GM18508 (cell line): Measurements from ENCODE around the gene THSD4.
"Not testable (repeated sequence)": the region's sequence is repeated elsewhere in the genome, so short reads cannot be mapped to it uniquely, and the experiment has no call there.

Experiments
- ATAC-seq: cut with Tn5 transposase; IDR thresholded peaks from one replicate; pipeline ENCODE4 v1.9.1; 2021; ENCODE audit warnings: moderate number of reproducible peaks; ENCODE audit not compliant: insufficient read depth, unreplicated experiment

THSD4 gene

DNA sequence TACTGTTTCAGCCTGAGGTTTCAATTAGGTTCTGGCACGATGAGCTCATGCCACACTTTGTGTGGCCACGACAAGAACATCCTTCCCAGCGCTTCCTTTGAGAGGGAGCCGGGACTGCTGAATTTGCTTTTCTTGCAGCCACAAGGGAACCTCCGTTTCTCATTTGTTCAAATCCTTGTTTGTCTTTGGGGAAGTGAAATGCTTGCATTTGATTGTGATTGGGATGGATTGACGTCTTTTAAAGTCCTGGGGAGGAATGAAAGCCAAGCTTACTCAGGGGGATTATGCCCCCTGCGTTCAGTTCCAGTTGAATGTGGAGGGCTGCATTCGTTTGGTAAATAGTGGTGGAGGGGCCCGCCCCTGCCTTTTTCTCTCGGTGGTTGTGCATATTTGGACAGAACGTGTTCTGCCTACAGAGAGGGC, 277.6 kb downstream of the THSD4 start:
- ATAC-seq, result no peak

DNA sequence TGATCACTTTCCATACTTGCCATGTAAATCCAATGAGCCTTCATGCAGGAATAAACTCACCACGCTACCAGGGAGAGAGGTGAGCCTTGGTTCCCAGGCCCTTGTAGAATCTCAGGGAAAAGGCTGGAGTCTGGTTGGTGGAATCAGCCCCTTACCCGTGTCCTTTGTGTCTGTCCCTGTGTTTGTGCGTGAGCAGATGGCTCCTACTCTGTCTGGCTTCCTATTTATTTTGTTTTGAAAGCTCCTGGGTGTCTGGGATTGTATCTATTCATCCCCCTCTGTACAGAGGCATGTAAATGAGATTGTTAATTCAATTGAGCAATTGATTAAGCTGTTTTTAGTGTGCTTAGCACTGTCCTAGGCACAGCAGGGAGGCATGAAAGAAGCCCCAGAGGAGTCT, 278.1 kb downstream of the THSD4 start:
- ATAC-seq, result no peak

DNA sequence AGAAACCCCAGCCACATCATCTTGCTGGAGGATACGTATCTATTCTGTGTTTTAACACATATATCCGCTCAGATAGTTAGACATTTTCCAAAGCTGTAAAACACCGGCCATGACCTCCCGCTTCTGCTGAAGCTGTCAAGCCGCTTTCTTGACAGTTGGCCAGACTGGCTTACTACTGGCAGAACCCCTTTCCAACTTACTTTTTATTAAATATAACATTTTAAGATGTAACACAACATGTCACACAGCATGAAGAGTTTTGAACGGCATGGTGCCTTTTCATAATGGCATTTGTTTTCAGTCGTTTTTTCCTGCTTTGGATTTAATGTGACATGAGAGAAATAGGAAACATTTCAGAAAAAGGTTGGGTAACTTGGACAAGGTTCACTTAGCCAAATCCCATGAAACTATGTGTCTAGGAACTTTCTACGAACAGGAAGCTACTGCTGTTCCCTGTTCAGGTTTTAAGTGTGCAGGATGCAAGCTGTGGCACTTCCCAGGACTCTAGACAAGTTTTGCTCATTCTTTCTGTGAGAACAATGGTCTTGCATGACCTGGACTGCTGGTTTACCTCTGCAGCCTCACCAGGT, 281.4 kb downstream of the THSD4 start:
- no peak for ATAC-seq

DNA sequence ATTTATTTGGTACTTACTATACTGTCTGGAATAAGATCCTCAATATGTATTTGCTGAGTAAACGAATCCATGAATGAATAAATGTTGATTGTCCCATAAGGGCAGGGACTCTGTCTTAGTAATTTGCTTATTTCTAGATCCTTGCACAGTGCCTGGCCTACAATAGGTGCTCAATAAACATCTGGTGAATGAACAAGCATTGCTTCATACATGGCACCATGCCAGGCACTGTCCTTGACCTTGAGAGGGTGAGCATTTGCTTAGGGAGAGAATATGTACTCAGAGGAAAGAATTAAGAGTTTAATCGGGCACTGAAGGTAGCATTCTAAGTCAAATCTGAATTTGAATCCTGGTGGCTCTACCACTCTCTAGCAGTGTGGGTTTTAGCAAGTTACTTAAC, 282.1 kb downstream of the THSD4 start:
- no peak for ATAC-seq

DNA sequence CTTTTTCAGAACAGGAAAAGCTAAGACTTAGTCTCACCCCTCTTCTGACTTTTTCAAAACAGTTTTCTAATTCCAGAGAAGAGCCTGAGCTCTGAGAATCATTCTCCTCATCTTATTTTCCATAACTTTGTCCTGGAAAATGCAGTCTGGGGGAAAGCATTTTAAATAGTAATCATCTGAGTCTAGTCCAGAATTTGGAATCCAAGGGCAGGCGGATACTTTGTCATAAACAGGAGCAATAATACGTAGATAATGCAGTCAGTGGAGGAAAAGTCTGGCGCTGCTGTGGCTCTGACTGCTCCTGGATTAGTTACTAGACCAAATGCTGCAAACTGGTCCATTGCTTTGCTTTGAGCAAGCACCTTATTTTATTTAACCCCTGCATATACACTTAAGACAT, 285.0 kb downstream of the THSD4 start:
- ATAC-seq, result no peak

DNA sequence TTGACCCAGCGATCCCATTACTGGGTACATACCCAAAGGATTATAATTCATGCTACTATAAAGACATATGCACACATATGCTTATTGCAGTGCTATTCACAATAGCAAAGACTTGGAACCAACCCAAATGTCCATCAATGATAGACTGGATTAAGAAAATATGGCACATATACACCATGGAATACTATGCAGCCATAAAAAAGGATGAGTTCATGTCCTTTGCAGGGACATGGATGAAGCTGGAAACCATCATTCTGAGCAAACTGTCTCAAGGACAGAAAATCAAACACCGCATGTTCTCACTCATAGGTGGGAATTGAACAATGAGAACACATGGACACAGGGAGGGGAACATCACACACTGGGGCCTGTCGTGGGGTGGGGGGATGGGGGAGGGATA, 286.5 kb downstream of the THSD4 start:
- ATAC-seq, result not testable (repeated sequence)

DNA sequence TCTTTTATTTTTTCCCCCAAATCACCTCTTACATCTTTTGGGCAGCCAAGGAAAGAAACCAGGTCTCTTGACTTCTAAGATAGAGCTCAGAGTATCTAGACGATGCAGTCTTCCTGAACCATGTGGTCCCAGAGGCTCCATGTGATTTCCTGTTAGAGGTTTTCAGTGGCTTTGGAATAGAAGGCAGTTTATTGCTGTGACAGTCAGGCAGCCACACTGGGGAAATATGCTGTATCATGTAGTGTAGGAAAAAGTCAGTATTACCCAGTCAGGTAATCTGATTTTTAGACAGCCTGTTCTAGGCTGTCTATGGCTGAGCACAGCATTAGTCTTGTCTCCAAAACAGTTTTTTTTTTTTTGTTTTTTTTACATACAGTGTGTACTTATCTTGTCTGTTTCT, 294.3 kb downstream of the THSD4 start:
- no peak for ATAC-seq

DNA sequence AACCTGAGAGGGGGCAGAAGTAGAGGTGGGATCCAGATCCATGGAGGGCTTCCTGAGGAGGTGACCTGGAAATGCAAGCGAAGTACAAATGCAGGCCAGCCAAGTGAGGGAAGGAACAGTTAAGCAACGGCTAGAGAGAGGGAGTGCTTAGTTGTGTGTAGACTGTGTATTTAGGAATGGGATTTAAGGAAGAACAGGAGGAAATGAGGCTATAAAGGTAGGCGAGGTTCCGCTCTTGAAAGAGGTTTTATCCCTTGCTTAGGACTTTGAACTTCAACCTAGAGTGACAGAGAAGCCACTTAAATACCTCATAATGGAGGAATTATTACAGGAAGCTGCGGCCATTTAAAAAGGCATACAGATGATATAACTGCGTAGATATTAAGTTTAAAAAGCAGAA, 295.1 kb downstream of the THSD4 start:
- no peak for ATAC-seq

DNA sequence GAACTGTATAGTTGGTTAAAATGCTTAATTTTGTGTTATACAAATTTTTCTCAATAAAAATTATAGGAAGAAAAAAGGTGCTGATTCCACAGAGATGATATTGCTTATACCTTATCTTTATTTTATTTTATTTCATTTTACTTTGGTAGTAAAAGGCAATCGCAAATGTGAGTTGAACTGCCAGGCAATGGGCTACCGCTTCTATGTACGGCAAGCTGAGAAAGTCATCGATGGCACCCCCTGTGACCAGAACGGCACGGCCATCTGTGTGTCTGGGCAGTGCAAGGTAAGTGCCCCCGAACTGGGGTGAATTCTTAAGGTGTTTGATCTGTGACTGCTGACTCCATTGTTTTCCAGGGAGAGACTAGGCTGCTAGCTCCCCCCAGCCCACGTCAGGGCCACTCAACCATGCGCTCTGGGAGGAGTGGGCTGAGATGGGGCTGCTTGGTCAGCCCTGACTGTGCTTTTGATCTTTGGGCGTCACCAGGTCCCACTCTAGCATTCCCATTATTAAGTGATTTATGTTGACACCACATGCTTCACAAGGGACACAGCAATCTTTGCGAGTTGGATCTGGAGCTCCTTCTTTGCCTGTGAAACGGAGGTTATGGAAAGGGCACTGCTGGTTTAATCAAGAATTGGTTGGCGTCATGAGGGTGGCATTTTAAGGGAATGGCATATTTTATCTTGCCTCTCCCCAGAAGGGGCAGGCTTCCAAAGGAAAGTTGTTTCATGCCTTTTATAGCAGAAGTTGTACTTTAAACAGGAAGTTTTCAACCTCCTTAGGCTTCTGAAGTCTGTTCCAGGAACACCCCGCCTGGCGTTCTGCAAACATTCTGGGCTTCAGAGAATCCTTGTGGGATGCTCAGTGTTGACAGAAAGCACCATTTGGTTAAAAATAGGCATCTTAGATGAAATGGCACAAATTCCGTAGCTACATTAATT, 296.5 kb downstream of the THSD4 start:
- no peak for ATAC-seq

DNA sequence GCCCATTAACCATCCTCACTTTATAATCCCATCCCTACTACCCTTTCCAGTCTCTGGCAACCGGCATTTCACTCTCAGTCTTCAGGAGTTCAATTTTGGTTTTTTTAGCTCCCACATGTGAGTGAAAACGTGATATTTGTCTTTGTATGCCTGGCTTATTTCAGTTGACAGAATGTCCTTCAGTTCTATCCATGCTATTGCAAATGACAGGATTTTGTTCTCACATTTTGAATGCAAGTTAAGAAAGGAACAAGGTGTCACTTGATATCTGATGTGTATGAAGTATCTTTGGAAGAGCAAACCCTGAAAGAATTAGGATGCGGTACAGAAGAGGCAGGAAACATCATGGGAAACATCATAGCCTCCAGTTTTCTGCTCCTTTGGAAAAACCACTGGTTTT, 298.1 kb downstream of the THSD4 start:
- ATAC-seq, result no peak

DNA sequence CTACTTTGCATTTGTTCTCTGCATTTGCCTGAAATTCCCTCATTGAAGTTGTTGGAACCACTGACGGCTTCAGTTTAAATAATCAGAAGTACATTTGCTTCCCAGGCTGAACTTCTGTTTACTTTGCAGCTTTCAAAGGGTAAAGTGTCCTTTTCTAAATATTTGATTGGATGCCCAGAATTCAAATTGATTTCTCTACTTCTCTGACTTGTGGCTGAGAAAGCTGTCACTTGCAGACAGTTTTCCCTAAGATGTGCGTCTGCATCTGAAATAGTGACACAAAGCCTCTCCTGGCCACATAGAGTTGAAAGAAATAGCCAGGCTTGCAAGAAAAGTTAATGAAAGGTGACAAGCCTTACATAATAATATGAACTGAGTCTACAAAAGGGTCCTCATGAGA, 299.6 kb downstream of the THSD4 start:
- ATAC-seq, result no peak

DNA sequence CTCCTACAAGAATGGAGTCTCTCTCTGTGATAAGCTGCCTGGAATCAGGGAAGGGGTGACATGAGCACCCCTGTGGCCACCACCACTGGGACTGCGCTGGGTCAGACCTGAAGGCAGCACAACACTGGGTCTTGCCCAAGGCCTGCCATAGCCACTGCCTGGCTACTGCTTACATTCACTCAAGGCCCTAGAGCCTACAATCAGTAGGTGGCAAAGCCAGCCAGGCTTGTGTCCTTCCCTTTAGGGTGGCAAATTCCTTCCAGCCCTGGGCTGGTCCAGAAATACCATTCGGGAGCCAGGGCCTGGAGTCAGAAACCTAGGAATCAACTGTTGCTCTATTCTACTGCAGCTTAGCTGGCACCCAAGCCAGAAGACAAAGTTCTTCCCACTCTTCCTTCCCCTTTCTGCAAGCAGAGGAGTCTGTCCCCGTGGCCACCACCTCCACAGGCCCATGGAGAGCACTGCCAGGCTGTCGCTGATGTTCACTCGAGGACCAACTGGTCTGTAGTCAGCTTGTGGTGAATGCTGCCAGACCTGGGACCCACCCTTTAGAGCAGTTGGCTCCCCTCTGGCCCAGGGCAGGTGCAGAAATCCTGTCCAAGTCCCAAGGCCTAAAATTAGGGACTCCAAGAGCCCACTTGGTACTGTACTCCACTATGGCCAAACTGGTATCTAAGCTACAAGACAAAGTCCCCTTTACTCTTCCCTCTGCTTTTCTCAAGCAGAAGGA, 307.4 kb downstream of the THSD4 start:
- no peak for ATAC-seq

DNA sequence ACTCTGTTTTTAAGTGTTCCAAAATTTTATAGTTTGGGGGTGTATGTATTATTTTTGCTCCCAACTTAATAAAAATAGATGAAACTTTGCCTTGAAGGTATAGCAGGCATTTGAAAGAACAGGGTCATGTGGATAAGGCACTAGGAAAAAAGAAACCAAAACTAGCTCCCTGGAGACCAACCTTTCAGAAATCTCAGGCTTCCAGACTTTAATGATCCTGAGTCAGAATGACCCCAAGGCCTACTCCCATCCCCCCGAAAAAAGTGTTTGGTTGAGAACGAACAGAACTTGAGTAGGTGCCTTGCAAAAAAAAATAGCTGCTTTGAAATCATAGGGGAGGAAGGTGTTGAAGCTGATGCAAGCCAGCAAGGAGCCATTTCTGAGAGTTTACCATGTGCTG, 309.5 kb downstream of the THSD4 start:
- no peak for ATAC-seq

DNA sequence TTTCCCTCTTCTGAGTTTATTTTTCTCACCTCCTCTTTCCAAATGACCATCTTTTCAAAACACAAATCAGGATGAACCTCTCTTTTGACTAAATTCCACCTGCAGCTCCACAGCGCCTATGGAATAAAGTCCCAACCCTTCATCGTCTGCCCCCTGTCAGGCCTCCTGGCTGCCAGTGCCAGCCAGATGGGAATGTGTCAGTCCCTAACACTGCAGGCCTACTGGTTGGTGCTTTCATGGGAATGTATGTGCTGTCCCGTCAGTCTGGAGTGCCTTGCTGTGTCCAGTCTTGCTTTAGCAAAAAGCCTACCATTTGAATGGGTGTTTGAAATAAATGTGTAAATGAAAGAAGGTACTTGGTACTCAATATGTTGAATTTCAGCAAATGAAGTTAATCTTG, 310.1 kb downstream of the THSD4 start:
- no peak for ATAC-seq

DNA sequence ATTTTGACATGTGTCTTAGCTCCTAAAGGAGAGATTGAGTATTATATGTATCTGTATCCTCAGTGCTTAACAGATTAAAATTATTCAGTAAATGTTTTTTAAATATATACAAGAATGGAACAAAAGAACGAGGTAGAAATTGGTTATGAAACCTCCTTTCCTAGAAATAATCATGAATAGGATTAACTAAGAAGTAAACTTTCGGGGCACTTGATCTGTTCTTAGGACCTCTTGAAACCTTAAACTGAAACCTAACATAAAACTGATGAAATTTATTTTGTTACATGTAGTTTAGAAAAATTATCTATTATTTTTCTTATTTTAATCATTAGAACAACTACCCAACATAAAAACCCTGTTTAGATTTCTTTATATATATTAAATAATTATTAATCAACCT, 311.5 kb downstream of the THSD4 start:
- no peak for ATAC-seq

DNA sequence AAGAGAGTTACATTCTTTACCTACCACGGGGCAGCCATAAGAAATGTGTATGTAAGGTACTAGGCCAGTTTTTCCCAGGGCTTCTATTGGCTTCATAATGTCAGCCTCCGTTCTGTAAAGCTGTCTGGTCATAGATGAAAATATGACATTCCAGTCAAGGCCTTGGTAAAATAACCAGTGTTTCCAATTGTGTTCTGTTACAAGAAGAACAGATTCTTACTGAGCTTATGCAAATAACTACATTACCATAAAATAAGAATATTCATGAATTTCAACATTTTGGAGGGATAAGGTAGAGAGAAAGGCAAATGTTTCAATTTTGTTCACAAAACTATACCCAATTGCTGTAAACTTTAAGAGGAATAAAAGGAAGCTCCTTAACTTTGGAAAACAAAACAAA, 315.5 kb downstream of the THSD4 start:
- no peak for ATAC-seq

DNA sequence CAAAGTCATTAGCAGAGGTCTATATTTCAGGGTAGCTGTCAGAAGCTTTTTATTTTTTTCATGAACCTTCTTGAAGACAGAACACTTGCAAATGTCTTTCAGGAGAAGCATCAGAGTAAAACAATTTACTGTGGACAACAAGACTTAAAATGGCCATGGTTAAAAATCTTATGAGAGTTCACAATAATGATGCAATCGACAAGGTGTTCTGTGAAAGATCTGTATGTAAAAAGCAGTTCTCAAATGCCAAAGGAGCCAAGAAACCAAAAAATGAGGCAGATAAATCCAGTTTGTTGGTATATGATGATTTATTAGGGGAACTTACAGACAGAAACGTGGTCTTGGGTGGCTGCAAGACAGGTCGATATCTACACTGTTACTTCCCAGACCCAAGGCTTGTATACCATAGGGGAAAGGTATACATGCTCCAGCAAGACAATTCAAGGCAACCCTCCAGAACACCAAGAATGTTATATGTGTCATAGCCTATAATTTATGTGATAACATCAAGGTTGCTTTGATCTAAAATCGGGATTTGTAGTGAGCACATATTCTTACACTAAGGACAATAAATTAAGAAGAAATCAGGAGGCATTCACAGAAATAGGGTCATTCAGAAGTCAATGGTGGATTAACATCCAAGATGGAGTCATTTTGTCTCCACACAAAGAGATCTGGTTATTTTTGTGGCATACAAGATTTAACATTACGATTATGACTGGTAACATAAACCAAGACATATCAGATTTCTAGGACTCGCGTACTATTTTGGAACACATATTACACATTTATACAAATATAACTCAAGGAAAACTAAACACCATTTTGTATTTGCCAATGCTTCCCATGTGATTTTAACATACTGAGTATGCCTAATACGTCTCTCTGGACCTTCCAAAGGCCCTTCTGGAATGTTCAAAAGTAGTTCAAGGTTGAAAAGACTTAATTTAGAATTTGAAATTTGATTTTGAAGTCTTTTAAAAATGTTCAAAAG, 316.4 kb downstream of the THSD4 start:
- ATAC-seq, result no peak

DNA sequence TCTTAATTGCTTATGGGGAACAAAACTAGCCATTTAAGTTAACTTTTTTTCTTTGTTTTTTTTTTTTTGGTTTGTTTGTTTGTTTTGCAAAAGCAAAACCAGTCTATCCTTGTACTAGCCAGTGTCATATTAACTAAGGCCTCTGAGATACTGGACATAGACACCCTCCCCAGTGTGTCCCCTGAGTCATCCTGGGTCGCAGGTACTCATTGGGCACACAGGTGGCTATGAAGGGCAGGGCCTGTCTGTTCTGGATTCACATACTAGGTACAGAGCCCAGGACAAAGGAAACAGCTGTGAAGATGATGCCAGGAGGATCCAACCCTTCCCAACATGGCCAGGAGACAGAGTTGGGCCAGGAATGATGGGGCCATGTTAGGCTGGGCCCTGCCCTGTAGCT, 318.1 kb downstream of the THSD4 start:
- no peak for ATAC-seq

DNA sequence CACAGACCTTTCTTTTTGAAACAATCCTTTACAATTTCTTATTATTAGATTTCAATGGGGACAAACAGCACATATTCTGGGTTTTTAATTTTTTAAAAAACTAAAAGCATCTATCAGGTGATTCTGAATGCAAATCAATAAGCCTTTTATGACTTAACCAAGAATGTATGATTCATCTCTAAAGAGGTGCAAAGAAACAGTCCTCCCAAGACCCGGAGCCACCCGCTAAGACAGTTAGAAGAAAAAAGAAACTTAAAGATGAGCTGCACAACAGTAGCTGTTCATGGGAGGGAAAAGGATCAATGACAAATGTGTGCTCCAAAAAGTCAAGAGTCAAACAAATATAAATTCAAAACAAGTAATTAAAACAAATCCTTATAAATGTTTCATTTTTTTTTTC, 319.5 kb downstream of the THSD4 start:
- ATAC-seq, result no peak

DNA sequence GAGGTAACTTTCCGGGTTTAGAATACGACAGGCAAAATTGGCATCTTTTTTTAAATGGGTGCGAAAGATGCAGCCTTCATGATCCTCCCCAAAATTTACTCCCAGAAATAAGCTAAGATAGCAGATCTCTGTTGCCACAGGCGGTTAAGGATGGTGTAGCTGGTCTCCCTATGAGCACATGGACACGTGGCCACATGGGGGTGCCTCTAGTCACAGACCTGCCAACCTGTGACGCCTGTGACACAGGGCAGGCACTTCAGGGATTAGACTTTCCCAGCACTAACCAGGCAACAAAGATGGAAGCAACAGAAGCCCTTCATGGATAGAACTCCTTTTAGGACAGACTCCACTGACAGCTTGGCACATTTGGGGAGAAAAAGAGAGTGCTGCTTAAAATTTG, 320.3 kb downstream of the THSD4 start:
- no peak for ATAC-seq
